ENCODE results near the gene C21orf91. TPM values are rescaled to one million over a fixed set of nuclear protein-coding genes. Genes with fewer than 3 reads are reported as not detected.

C21orf91 gene
- total and polyA plus RNA-seq, 8 donors: under 0.01 to 50.9 (median 4.4) TPM

DNA sequence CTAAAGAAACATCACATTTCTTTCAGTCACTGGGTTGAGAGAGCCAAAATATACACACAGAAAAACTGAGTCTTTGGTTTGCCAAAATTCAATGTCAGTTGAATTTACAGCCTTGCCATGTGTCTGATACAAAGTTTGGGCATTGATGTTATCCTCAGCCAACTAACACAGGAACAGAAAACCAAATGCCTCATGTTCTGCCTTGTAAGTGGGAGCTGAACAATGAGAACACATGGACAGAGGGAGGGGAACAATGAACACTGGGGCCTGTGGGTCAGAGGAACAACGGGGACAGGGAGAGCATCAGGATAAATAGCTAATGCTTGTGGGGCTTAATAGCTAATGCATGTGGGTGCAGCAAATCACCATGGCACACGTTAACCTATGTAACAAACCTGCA, 39.6 kb upstream of the C21orf91 start:
- no peak for DNase-seq

DNA sequence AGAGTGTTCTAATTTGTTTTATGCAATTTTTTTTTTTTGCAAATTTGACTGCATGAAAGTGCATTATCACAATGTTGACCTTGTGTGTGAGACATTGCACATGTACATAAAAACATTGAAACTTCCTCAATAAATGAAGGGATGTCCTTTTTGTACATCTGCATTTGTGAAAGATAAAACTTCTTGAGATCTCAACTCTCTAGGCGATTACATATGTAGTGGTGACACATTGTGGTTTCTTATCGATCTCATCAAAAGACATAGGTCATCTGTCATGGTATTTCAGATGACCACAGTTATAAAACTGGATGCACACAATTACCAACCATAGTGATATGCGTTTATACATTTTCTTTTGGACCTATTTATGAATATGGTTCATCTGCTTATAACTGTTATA, 35.6 kb upstream of the C21orf91 start:
- TF ChIP-seq POLR2A (IDR thresholded peaks at IDR 0.05) (no peak), POLR2AphosphoS5 (IDR thresholded peaks at IDR 0.05) (no peak), EP300 (IDR thresholded peaks at IDR 0.05) (no peak)
- TF ChIP-seq, protein P1, sequence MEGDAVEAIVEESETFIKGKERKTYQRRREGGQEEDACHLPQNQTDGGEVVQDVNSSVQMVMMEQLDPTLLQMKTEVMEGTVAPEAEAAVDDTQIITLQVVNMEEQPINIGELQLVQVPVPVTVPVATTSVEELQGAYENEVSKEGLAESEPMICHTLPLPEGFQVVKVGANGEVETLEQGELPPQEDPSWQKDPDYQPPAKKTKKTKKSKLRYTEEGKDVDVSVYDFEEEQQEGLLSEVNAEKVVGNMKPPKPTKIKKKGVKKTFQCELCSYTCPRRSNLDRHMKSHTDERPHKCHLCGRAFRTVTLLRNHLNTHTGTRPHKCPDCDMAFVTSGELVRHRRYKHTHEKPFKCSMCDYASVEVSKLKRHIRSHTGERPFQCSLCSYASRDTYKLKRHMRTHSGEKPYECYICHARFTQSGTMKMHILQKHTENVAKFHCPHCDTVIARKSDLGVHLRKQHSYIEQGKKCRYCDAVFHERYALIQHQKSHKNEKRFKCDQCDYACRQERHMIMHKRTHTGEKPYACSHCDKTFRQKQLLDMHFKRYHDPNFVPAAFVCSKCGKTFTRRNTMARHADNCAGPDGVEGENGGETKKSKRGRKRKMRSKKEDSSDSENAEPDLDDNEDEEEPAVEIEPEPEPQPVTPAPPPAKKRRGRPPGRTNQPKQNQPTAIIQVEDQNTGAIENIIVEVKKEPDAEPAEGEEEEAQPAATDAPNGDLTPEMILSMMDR (IDR thresholded peaks at IDR 0.05): no peak
- 84 to 91% (median 86%) methylated on average over 3 of the region's 3 CpGs for WGBS, 5 donors
- H3K4me3 ChIP-seq: no peak overlapping the region
- no peak overlapping the region for H3K27ac ChIP-seq
- intact Hi-C loops (cut with DNase I; ENCODE audit: low total_unique reads): no loop called here
- DNase-seq: no peak
- H3K9me3 ChIP-seq: peaks cover 0 to 8% (median 3%) of the 10 kb centered on the region in 4 donors
- no peaks in the 10 kb centered on the region for H3K27me3 ChIP-seq
- H3K4me1 ChIP-seq: no peaks in the 10 kb centered on the region
- no peaks in the 10 kb centered on the region for H3K36me3 ChIP-seq

More for the DNA sequence above, 39.6 kb upstream of the C21orf91 start:
- Histone ChIP-seq H3K4me1 (no peaks in the 10 kb centered on the region), H3K27me3 (no peaks in the 10 kb centered on the region), H3K4me3 (no peak overlapping the region), H3K36me3 (no peaks in the 10 kb centered on the region), H3K27ac (no peak overlapping the region), H3K9me3 (no peaks in the 10 kb centered on the region)
- intact Hi-C loops (cut with DNase I; ENCODE audit: low total_unique reads): no loop called here
- 80 to 88% (median 85%) methylated on average over 2 of the region's 2 CpGs for WGBS, 5 donors
- TF ChIP-seq, protein P1 (IDR thresholded peaks at IDR 0.05): no peak
- TF ChIP-seq POLR2AphosphoS5 (IDR thresholded peaks at IDR 0.05) (no peak), POLR2A (IDR thresholded peaks at IDR 0.05) (no peak), EP300 (IDR thresholded peaks at IDR 0.05) (no peak)

DNA sequence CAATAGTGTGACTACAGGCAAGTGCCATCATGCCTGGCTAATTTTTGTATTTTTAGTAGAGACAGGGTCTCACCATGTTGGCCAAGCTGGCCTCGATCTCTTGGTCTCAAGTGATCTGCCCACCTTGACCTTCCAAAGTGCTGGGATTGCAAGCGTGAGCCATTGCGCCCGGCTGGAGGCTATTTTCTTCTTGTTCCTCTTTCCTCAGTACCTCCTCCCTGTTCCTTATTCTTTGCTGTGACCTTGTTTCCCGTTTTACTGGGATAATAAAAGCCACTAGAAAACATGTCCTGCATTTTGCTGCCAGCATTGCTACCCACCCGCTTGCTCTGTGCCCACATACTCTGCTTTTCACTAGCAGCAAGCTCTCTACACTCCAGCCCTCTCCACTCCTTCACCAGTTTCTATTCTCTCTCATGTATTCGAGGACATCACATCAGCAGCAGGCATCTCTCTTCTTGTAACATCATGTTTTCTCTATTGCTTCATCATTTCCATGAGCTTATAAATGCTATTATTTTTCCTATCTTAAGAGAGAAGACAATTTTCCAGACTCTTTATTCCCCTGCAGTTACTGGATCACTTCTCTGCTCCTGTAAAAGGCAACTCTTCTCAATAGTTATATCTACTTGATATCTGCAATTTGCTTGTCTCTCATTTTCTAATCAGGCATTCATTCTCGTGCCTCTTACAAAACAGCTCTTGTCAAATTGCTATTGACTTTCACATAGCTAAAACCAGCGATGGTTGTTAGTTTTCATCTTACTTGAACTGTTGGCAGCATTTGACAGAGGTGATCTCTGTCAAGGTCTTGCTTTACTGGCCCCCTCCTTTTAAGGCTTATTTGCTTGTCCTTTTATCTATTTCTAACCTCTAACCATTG, 34.5 kb upstream of the C21orf91 start:
- intact Hi-C loops (cut with DNase I; ENCODE audit: low total_unique reads): no loop called here
- no peak for DNase-seq
- no peaks in the 10 kb centered on the region for H3K36me3 ChIP-seq
- H3K27ac ChIP-seq: no peak overlapping the region
- no peaks in the 10 kb centered on the region for H3K27me3 ChIP-seq
- H3K9me3 ChIP-seq: peaks cover 0 to 11% (median 4%) of the 10 kb centered on the region in 4 donors
- H3K4me3 ChIP-seq: no peak overlapping the region
- 63 to 68% (median 67%) methylated on average over 9 of the region's 9 CpGs for WGBS, 5 donors
- TF ChIP-seq POLR2AphosphoS5 (IDR thresholded peaks at IDR 0.05) (no peak), POLR2A (IDR thresholded peaks at IDR 0.05) (no peak), EP300 (IDR thresholded peaks at IDR 0.05) (no peak)
- TF ChIP-seq, protein P1 (IDR thresholded peaks at IDR 0.05): no peak
- no peaks in the 10 kb centered on the region for H3K4me1 ChIP-seq

DNA sequence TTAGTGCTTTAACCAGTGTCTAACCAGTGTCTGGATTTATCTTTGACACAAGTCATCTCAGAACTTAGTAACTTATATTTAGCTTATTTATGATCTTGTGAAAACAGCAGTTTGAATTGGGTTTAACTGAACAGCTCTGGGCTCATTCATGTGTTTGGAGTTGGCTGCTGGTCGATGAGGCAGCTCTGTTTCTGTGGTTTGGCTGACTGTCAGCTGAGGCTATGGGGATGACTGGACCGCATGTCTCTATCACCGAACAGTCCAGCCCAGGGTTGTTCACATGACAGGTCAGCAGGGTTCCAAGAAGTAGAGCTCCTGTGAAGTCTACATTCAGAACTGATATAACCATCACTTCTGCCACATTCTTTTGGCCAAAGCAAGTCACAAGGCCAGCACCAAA, 29.1 kb upstream of the C21orf91 start:
- peaks cover 0 to 3% (median 0%) of the 10 kb centered on the region in 4 donors for H3K4me1 ChIP-seq
- WGBS, 5 donors: 27 to 67% (median 59%) methylated on average over 3 of the region's 3 CpGs
- H3K27me3 ChIP-seq: no peaks in the 10 kb centered on the region
- TF ChIP-seq EP300 (IDR thresholded peaks at IDR 0.05) (no peak), POLR2A (IDR thresholded peaks at IDR 0.05) (no peak), POLR2AphosphoS5 (IDR thresholded peaks at IDR 0.05) (no peak)
- TF ChIP-seq, protein P1 (IDR thresholded peaks at IDR 0.05): no peak
- no peak overlapping the region for H3K27ac ChIP-seq
- intact Hi-C loops (cut with DNase I; ENCODE audit: low total_unique reads): no loop called here
- H3K36me3 ChIP-seq: no peaks in the 10 kb centered on the region
- no peak for DNase-seq
- H3K9me3 ChIP-seq: peaks cover 0 to 11% (median 4%) of the 10 kb centered on the region in 4 donors
- H3K4me3 ChIP-seq: no peak overlapping the region
